Measurements from ENCODE around the gene SLX9. TPM values are rescaled to one million over a fixed set of nuclear protein-coding genes. Genes with fewer than 3 reads are reported as not detected.

Gene SLX9
- total RNA-seq, 2 donors from 2014 or later = 21.4 to 24.8 TPM

DNA sequence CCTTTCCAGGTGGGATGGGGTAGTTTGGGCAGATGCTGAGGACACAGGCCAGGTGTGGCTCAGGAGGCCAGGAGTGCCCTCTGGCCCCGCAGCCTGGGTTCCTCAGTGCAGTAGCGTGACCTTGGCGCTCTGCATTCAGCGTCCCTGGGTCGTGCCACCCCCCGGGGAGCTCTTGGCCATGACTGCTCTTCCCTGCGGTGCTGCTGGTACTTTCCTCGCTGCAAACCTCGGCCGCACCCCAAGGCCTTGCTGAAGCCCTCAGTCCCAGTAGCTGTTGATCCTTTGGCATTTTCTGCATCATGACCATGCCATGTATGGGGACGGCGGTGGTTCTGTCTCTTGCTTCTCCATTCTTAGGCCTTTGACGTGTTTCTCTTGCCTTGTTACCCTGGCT is 13.8 kb downstream of the SLX9 start:
- H3K36me3 ChIP-seq = no peaks in the 10 kb centered on the region
- intact Hi-C loops (cut with DNase I) = loop anchor here (10.0 kb wide), 1 partner anchor 481 kb away; no protein-coding TSS in a partner anchor
- 89% methylated on average over 9 of the region's 13 CpGs for WGBS
- H3K4me1 ChIP-seq (replicated peaks) = no peaks in the 10 kb centered on the region
- H3K4me3 ChIP-seq = no peak overlapping the region
- H3K9me3 ChIP-seq = no peaks in the 10 kb centered on the region
- TF ChIP-seq POLR2A (IDR thresholded peaks at IDR 0.05) (no peak), POLR2AphosphoS5 (IDR thresholded peaks at IDR 0.05) (no peak)
- TF ChIP-seq, protein P1, sequence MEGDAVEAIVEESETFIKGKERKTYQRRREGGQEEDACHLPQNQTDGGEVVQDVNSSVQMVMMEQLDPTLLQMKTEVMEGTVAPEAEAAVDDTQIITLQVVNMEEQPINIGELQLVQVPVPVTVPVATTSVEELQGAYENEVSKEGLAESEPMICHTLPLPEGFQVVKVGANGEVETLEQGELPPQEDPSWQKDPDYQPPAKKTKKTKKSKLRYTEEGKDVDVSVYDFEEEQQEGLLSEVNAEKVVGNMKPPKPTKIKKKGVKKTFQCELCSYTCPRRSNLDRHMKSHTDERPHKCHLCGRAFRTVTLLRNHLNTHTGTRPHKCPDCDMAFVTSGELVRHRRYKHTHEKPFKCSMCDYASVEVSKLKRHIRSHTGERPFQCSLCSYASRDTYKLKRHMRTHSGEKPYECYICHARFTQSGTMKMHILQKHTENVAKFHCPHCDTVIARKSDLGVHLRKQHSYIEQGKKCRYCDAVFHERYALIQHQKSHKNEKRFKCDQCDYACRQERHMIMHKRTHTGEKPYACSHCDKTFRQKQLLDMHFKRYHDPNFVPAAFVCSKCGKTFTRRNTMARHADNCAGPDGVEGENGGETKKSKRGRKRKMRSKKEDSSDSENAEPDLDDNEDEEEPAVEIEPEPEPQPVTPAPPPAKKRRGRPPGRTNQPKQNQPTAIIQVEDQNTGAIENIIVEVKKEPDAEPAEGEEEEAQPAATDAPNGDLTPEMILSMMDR (IDR thresholded peaks at IDR 0.05) = no peak
- no peaks in the 10 kb centered on the region for H3K27me3 ChIP-seq (replicated peaks; ENCODE audit: insufficient read depth)
- no peak overlapping the region for H3K27ac ChIP-seq
- DNase-seq (ENCODE audit: low spot score) = no peak

DNA sequence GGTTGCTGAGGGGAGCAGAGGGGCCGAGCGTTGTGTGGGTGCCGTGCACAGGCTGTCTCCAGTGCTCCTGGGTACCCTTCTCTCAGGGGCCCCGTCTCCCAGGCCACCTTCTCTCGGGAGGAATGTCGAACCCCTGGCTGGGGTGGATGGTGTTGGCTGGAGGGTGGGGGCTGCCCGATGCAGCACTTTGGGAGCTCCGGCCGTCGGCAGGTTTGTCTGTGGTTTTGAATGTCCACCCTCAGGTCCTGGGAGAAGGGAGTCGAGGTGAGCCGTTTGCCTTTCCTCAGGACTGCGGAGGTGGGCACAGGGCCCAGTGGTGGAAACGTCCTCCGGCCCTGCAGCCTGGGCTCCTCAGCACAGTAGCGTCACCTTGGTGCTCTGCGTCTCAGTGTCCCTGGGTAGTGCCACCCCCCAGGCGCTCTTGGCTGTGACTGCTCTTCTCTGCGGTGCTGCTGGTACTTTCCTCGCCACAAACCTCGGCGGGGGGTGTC is 14.5 kb downstream of the SLX9 start:
- Histone ChIP-seq H3K9me3 (no peaks in the 10 kb centered on the region), H3K36me3 (no peaks in the 10 kb centered on the region), H3K27me3 (replicated peaks; ENCODE audit: insufficient read depth) (no peaks in the 10 kb centered on the region), H3K4me1 (replicated peaks) (no peaks in the 10 kb centered on the region), H3K4me3 (no peak overlapping the region), H3K27ac (no peak overlapping the region)
- TF ChIP-seq, protein P1 (IDR thresholded peaks at IDR 0.05) = no peak
- TF ChIP-seq POLR2A (IDR thresholded peaks at IDR 0.05) (no peak), POLR2AphosphoS5 (IDR thresholded peaks at IDR 0.05) (no peak)
- DNase-seq (ENCODE audit: low spot score) = no peak
- WGBS = 95% methylated on average over 21 of the region's 22 CpGs
- intact Hi-C loops (cut with DNase I) = loop anchor here (10.0 kb wide), 1 partner anchor 480 kb away; no protein-coding TSS in a partner anchor

DNA sequence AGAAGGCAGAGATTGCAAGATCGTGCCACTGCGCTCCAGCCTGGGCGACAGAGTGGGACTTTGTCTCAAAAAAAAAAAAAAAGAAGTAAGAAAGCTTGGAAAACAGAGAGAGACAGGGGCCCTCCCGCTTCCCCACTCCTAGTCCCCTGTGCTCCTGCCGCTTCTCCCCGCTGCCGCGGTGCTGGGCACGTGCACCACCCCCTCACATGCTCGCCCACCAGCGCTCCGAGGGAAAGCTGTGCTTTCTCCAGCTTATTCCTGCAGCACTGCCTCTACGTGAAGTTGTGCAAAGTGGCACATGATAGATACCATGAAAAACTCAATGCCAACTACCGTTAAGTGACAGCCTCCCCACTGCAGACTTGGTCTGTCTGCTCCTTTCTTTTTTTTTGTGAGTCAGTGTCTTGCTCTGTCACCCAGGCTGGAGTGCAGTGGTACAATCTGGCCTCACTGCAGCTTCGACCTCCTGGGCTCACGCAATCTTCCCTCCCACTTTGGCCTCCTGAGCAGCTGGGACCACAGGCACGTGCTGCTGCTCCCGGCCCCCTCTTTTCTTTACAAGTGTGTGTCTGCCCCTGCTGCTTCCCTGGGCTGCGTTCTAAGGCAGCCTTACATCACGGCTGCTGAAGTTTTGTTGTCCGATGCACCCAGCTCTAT is 15.4 kb downstream of the SLX9 start:
- no peak for TF ChIP-seq POLR2A (IDR thresholded peaks at IDR 0.05)
- TF ChIP-seq POLR2AphosphoS5 (IDR thresholded peaks at IDR 0.05) = no peak
- TF ChIP-seq, protein P1 (IDR thresholded peaks at IDR 0.05) = no peak
- intact Hi-C loops (cut with DNase I) = loop anchor here (10.0 kb wide), 1 partner anchor 480 kb away; no protein-coding TSS in a partner anchor

DNA sequence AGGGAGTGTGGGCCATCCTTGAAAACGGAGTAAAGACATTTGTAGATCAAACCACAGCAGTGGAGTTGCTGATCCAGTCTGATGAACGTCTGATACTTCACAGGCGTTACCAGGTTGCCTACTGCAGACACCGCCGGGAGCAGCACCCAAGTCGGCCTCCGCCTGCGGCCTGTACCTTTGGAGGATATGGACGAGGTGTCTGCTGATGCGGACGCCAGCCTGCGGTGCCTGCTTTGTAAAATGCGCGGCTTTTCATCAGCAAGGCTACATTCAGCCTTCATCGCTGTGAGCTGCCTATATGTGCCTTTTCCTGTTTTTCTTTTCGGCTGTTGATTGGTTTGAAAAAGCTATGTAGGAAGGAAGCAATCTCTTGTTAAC is 16.0 kb downstream of the SLX9 start:
- intact Hi-C loops (cut with DNase I) = loop anchor here (10.0 kb wide), 1 partner anchor 479 kb away; no protein-coding TSS in a partner anchor
- H3K27ac ChIP-seq = no peak overlapping the region
- H3K27me3 ChIP-seq (replicated peaks; ENCODE audit: insufficient read depth) = no peaks in the 10 kb centered on the region
- 91% methylated on average over 16 of the region's 16 CpGs for WGBS
- H3K4me3 ChIP-seq = no peak overlapping the region
- no peaks in the 10 kb centered on the region for H3K4me1 ChIP-seq (replicated peaks)
- H3K9me3 ChIP-seq = no peaks in the 10 kb centered on the region
- H3K36me3 ChIP-seq = no peaks in the 10 kb centered on the region
- TF ChIP-seq POLR2A (IDR thresholded peaks at IDR 0.05) (no peak), POLR2AphosphoS5 (IDR thresholded peaks at IDR 0.05) (no peak)
- TF ChIP-seq, protein P1 (IDR thresholded peaks at IDR 0.05) = no peak
- no peak for DNase-seq (ENCODE audit: low spot score)

More for the DNA sequence above, 15.4 kb downstream of the SLX9 start:
- no peaks in the 10 kb centered on the region for H3K27me3 ChIP-seq (replicated peaks; ENCODE audit: insufficient read depth)
- no peaks in the 10 kb centered on the region for H3K36me3 ChIP-seq
- WGBS = 90% methylated on average over 21 of the region's 21 CpGs
- H3K9me3 ChIP-seq = no peaks in the 10 kb centered on the region
- no peaks in the 10 kb centered on the region for H3K4me1 ChIP-seq (replicated peaks)
- H3K27ac ChIP-seq = no peak overlapping the region
- no peak for DNase-seq (ENCODE audit: low spot score)
- no peak overlapping the region for H3K4me3 ChIP-seq
